HUDEP-2 (cell line): ENCODE measurements around the gene SLC12A6.
A peak's percentile ranks its signal among the peaks of the same experiment; 100 is the strongest.
"Not testable (repeated sequence)": the region's sequence is repeated elsewhere in the genome, so short reads cannot be mapped to it uniquely, and the experiment has no call there.

Experiments used
- DNase-seq, 76 experiments: peaks; one replicate each; lab custom pipeline; 2025; ENCODE audit not compliant: unreplicated experiment in 76 of 76; lab: John Stamatoyannopoulos, UW

SLC12A6 gene

GRCh38 chr15:34337557-34338306 is at the start of gene SLC12A6:
Gene SLC12A6 (minus strand): TSS chr15:34337781. CDS start chr15:34336680, 1,101 bp downstream.
- DNase-seq, result peak in 73 of 76 experiments; percentile 33 to 92 (median 84)

DNA sequence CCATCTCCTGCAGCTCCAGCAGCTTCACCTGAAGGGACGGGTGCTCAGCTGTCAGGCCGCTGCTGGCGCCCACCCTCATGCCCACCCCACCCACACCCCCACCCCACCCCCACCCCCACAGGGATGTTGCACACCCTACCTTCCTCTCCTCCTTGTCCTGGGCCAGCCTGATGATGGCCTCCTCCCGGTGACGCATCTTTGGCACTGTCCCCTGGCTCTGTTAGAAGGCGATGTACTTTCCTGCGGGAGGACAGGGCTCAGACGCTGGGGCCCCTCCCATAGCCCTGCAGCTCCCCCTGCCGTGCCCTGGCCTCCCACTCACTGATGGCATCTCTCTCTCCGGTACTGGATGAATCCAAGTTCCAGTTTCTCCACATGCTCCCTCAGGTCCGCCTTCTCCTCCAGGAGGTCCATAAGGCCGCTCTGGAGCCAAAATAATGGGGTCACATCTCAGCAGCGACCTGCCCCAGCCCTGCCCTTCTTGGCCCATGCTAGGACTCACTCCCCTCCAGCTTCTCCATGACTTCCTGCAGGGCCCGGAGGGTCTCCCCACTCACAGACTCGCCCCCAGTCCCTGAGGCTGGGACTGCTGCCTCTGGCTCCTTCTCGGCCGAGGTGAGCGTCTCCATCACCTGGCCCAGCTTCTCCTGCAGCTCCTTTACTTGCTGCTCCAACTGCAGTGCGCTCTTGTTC is 44.4 kb upstream of the SLC12A6 start:
- DNase-seq, result not testable (repeated sequence)

GRCh38 chr15:34380491-34380890 is 42.9 kb upstream of the SLC12A6 start:
- not testable (repeated sequence) for DNase-seq

DNA sequence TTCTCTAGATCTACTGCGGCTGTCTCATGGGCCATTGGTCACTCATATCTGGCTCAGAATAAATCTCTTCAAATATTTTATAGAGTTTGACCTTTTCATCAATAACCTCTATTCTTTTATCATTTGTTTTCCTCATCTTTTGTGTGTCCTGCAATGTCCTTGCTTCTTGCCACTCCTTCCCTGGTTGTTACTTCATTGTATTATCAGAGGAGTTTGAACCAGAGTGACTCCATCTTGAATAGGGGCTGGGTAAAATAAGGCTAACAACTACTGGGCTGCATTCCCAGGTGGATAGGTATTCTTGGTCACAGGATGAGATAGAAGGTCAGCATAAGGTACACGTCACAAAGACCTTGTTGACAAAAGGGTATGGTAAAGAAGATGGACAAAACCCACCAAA is 39.3 kb upstream of the SLC12A6 start:
- DNase-seq, result no peak

- not testable (repeated sequence) for DNase-seq
Observed at GRCh38 chr15:34375541-34375940, 38.0 kb upstream of the SLC12A6 start.

DNA sequence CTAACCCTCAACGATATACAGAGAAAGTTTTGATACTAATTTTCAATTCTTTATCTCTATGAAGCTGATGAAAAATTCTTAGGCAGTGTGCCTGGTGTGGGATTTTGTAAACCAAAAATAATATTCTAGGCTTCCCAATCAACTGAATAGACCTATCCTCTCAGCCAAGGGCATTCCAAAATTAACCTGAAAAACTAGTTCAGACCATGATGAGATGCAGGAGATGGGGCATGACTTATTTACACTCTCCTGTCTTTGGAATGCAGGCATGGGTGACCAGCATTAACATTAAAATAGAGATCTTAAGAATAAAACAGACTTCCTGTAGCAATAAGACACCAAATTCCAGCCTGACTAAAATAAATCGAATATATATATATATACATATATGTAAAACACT is 37.2 kb upstream of the SLC12A6 start:
- no peak for DNase-seq

GRCh38 chr15:34373951-34374350 is 36.4 kb upstream of the SLC12A6 start:
- DNase-seq, result no peak

GRCh38 chr15:34370643-34371042 is 33.1 kb upstream of the SLC12A6 start:
- no peak for DNase-seq

DNA sequence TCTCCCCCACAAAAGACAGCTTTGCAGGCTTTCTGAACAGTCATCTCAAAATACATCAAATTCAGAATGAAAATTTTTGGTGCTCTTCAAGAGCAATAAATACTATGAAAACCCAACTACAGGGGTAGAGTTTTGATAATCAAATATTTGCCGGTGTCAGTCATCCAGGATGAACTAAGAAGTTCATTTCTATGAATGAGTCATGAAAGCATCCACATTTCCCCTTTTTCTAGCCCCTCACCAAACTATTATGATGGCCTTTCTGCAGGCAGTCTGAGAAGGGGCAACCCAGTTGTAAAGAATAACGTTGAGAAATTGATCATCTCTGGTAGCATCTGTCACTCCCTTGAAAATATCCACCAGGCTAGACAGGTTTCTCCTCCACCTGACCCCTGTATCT is 32.5 kb upstream of the SLC12A6 start:
- no peak for DNase-seq

GRCh38 chr15:34367101-34368081 is 29.8 kb upstream of the SLC12A6 start, which contains the start of gene LPCAT4:
Gene LPCAT4 (minus strand): TSS chr15:34367196. CDS start chr15:34367100, 96 bp downstream.
- DNase-seq, result peak; percentile 12 to 87 (median 77)

GRCh38 chr15:34366271-34367065 is 28.9 kb upstream of the SLC12A6 start:
- DNase-seq, result peak in 42 of 76 experiments; percentile 6 to 65 (median 30)

- DNase-seq, result no peak
Observed at GRCh38 chr15:34365836-34366235, 28.3 kb upstream of the SLC12A6 start.

GRCh38 chr15:34365091-34365825 is 27.7 kb upstream of the SLC12A6 start:
- no peak for DNase-seq

GRCh38 chr15:34364041-34364440 is 26.5 kb upstream of the SLC12A6 start:
- DNase-seq, result no peak

DNA sequence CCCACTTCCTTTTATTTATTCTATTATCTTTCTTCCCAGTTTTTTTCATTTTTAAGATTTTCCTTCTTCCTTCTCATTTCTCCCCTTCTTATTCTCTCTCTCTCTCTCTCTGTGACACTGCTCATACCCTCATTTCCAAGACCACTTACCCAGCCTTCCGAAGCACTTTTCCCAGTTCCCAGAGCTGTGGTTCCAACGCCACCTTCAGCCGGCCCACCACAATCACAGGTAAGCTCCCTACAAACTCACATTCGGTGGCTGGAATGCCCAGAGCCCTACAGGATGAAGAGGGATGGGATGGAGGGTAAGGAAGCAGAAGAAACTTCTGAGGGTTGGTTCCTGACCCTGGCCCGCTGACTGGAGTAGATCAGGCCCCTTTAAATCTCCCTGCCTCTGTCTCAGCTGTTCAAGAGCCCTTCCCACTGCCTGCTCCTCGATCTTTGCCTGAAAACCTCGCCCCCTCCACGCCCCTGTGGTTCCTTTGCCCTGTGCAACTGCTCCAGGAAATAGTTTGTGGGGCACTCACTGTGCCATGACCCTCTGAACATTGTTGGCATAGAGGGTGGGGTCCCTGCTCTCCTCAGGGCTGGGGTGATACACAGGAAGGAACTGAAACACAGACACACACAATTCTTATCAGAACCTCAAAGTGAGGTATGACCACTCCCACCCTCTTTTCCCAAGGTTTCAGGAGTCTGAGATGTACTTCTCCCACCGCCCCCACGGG is 24.6 kb upstream of the SLC12A6 start:
- DNase-seq, result no peak

GRCh38 chr15:34361278-34361677 is 23.7 kb upstream of the SLC12A6 start:
- no peak for DNase-seq

DNA sequence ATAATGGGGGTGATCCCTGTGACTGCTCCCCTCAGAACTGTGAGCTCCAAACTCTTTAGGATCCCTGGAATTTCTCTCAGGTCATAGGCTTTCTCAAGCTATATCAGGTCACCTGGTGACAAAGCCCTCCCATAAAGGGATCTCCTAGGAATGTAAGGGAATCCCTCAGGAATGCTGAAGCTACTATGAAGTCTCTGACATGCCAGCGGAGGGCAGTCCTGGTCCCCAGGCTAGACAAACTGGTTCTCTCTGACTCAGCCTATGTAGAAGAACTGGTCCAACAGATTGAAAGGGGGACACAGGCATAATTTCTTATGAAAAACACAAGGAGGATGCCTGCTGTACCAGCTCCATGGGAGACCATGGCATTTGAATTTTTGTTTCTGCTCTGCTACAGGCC is 22.7 kb upstream of the SLC12A6 start:
- no peak for DNase-seq

GRCh38 chr15:34359416-34359815 is 21.8 kb upstream of the SLC12A6 start:
- DNase-seq, result peak in 1 of 76 experiments; percentile 3

DNA sequence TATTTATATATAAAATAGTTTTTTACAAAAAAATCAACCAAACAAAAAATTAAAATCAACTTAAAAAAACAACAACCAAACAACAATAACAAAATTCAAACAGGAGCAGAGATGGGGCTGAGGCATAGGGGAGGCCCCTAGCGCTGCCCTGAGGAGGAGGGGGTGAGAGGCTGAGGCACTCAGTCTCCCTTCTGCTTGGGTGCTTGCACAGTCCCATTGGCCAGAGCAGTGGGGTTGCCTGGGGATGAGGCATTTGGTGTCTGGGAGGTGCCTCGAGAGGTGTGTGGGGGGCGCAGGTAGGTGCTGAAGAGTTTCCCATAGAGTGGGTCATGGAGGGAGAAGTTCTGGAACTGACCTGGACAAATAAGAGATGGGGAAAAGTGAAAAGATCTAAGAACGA is 21.4 kb upstream of the SLC12A6 start:
- no peak for DNase-seq
